Measurements from ENCODE around the gene OR10V1. TPM values are rescaled to one million over a fixed set of nuclear protein-coding genes. Genes with fewer than 3 reads are reported as not detected.

OR10V1 gene
- total and polyA plus RNA-seq, 4 donors = not detected

DNA sequence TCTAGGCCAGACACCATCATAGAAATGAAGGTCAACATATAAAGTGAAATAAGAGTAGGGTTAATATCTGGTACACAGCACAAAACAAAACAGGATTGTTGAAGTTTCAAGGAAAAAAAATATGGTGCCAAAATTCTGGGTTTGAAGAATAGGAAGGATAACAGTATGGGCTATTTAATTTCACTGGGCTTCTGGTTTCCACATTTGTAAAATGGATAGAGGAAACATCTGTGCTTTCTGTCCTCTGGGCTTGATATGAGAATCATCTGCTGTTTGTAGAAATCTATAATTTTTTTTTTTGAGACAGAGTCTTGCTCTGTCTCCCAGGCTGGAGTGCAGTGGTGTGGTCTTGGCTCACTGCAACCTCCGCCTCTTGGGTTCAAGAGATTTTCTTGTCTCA is 13.8 kb upstream of the OR10V1 start (continued):
- TF ChIP-seq, protein P1, sequence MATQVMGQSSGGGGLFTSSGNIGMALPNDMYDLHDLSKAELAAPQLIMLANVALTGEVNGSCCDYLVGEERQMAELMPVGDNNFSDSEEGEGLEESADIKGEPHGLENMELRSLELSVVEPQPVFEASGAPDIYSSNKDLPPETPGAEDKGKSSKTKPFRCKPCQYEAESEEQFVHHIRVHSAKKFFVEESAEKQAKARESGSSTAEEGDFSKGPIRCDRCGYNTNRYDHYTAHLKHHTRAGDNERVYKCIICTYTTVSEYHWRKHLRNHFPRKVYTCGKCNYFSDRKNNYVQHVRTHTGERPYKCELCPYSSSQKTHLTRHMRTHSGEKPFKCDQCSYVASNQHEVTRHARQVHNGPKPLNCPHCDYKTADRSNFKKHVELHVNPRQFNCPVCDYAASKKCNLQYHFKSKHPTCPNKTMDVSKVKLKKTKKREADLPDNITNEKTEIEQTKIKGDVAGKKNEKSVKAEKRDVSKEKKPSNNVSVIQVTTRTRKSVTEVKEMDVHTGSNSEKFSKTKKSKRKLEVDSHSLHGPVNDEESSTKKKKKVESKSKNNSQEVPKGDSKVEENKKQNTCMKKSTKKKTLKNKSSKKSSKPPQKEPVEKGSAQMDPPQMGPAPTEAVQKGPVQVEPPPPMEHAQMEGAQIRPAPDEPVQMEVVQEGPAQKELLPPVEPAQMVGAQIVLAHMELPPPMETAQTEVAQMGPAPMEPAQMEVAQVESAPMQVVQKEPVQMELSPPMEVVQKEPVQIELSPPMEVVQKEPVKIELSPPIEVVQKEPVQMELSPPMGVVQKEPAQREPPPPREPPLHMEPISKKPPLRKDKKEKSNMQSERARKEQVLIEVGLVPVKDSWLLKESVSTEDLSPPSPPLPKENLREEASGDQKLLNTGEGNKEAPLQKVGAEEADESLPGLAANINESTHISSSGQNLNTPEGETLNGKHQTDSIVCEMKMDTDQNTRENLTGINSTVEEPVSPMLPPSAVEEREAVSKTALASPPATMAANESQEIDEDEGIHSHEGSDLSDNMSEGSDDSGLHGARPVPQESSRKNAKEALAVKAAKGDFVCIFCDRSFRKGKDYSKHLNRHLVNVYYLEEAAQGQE (IDR thresholded peaks at IDR 0.05) = no peak
- TF ChIP-seq HNF4A (conservative IDR thresholded peaks at IDR 0.05) = no peak

DNA sequence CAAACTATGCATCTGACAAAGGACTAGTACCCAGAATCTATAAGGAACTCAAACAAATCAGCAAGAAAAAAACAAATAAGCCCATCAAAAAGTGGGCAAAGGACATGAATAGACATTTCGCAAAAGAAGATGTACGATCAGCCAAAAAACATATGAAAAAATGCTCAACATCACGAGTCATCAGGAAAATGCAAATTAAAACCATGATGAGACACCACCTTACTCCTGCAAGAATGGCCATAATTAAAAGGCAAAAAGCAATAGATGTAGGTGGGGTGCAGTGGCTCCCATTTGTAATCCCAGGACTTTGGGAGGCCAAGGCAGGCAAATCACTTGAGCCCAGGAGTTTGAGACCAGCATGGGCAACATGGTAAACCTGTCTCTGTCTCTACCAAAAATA is 10.4 kb upstream of the OR10V1 start:
- Histone ChIP-seq H3K4me1 (ENCODE audit: control insufficient read depth in 4 of 4, insufficient read depth in 4 of 4, low read length in 3 of 4) (no peaks in the 10 kb centered on the region), H3K27ac (ENCODE audit: low read depth in 1 of 2, low read length in 2 of 2) (no peak overlapping the region), H3K9me3 (ENCODE audit: control insufficient read depth in 4 of 4, low read length in 3 of 4) (no peaks in the 10 kb centered on the region), H3K27me3 (ENCODE audit: control insufficient read depth in 4 of 4, insufficient read depth in 4 of 4, low read length in 3 of 4) (peaks cover 0 to 4% (median 0%) of the 10 kb centered on the region in 4 donors), H3K36me3 (ENCODE audit: control insufficient read depth in 4 of 4, insufficient read depth in 3 of 4, low read depth in 1 of 4, low read length in 3 of 4) (no peaks in the 10 kb centered on the region), H3K4me3 (ENCODE audit: low read depth in 1 of 3, low read length in 3 of 3) (no peak overlapping the region), H3K9ac (ENCODE audit: low read depth in 1 of 2, low read length in 2 of 2) (no peak overlapping the region)
- DNase-seq (ENCODE audit: low spot score) = no peak
- WGBS = 82% methylated on average over 3 of the region's 3 CpGs
- TF ChIP-seq FOXA1 (IDR thresholded peaks at IDR 0.05) (no peak), NR2F2 (IDR thresholded peaks at IDR 0.05) (no peak), SP1 (IDR thresholded peaks at IDR 0.05) (no peak), JUND (IDR thresholded peaks at IDR 0.05) (no peak), EGR1 (IDR thresholded peaks at IDR 0.05; ENCODE audit: low read depth in 2 of 2) (no peak), GABPA (IDR thresholded peaks at IDR 0.05 in 1 of 2, conservative IDR thresholded peaks at IDR 0.05 in 1 of 2) (no peak), RAD21 (IDR thresholded peaks at IDR 0.05) (no peak), FOXA2 (IDR thresholded peaks at IDR 0.05) (no peak), HNF4A (conservative IDR thresholded peaks at IDR 0.05) (no peak), TAF1 (conservative IDR thresholded peaks at IDR 0.05) (no peak), RXRA (IDR thresholded peaks at IDR 0.05) (no peak), YY1 (IDR thresholded peaks at IDR 0.05) (no peak), HNF4G (IDR thresholded peaks at IDR 0.05) (no peak)
- TF ChIP-seq, protein P2, sequence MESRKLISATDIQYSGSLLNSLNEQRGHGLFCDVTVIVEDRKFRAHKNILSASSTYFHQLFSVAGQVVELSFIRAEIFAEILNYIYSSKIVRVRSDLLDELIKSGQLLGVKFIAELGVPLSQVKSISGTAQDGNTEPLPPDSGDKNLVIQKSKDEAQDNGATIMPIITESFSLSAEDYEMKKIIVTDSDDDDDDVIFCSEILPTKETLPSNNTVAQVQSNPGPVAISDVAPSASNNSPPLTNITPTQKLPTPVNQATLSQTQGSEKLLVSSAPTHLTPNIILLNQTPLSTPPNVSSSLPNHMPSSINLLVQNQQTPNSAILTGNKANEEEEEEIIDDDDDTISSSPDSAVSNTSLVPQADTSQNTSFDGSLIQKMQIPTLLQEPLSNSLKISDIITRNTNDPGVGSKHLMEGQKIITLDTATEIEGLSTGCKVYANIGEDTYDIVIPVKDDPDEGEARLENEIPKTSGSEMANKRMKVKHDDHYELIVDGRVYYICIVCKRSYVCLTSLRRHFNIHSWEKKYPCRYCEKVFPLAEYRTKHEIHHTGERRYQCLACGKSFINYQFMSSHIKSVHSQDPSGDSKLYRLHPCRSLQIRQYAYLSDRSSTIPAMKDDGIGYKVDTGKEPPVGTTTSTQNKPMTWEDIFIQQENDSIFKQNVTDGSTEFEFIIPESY (IDR thresholded peaks at IDR 0.05) = no peak
- TF ChIP-seq, protein P3, sequence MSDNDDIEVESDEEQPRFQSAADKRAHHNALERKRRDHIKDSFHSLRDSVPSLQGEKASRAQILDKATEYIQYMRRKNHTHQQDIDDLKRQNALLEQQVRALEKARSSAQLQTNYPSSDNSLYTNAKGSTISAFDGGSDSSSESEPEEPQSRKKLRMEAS (IDR thresholded peaks at IDR 0.05) = no peak
- TF ChIP-seq, protein P1 (IDR thresholded peaks at IDR 0.05) = no peak
- TF ChIP-seq, protein P4, sequence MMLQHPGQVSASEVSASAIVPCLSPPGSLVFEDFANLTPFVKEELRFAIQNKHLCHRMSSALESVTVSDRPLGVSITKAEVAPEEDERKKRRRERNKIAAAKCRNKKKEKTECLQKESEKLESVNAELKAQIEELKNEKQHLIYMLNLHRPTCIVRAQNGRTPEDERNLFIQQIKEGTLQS (IDR thresholded peaks at IDR 0.05) = no peak
- TF ChIP-seq, protein P5, sequence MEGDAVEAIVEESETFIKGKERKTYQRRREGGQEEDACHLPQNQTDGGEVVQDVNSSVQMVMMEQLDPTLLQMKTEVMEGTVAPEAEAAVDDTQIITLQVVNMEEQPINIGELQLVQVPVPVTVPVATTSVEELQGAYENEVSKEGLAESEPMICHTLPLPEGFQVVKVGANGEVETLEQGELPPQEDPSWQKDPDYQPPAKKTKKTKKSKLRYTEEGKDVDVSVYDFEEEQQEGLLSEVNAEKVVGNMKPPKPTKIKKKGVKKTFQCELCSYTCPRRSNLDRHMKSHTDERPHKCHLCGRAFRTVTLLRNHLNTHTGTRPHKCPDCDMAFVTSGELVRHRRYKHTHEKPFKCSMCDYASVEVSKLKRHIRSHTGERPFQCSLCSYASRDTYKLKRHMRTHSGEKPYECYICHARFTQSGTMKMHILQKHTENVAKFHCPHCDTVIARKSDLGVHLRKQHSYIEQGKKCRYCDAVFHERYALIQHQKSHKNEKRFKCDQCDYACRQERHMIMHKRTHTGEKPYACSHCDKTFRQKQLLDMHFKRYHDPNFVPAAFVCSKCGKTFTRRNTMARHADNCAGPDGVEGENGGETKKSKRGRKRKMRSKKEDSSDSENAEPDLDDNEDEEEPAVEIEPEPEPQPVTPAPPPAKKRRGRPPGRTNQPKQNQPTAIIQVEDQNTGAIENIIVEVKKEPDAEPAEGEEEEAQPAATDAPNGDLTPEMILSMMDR (IDR thresholded peaks at IDR 0.05; ENCODE audit: low read depth, low read length, missing input control) = no peak
